Right ventricle myocardium superior (tissue), 1 donor: ENCODE measurements around the gene MBOAT1. TPM values are rescaled to one million over a fixed set of nuclear protein-coding genes. Genes with fewer than 3 reads are reported as not detected.

Experiments
- ATAC-seq: fragments of 200-7000 bp; cut with Tn5 transposase; one replicate; pipeline ENCODE4 v1.9.1; 2020; ENCODE audit warnings: mild to moderate bottlenecking; ENCODE audit not compliant: poor library complexity
- DNase-seq: peaks from one replicate; pipeline ENCODE4 v3.0.0-alpha.2; 2020
- intact Hi-C: fragments of 100-400 bp; cut with DNase I; formaldehyde crosslinking; loops from one replicate; pipeline ENCODE4 v1.11.2; 2022
- total RNA-seq: library from RNA; stranded (reverse); fragmentation: NEBNext Ultra II Directional; extraction: Animal tissue kit (Norgen Biotek cat#: 25700); gene quantifications from one replicate; pipeline ENCODE4 v1.2.1, GENCODE V29; 2021
- donor health status: DM: no; HTN: yes; CAD: no; lungs with severe emphysema.

The MBOAT1 gene
- total RNA-seq, 1 donor from 2014 or later, result 5.2 TPM

GRCh38 chr6:20086992-20087391 is 125.3 kb downstream of the MBOAT1 start:
- intact Hi-C loops, result no loop called here
- ATAC-seq, result no peak

GRCh38 chr6:20085817-20086216 is 126.5 kb downstream of the MBOAT1 start:
- ATAC-seq (no peak), DNase-seq (no peak)
- intact Hi-C loops, result no loop called here

More at GRCh38 chr6:20086992-20087391, 125.3 kb downstream of the MBOAT1 start:
- no peak for DNase-seq

DNA sequence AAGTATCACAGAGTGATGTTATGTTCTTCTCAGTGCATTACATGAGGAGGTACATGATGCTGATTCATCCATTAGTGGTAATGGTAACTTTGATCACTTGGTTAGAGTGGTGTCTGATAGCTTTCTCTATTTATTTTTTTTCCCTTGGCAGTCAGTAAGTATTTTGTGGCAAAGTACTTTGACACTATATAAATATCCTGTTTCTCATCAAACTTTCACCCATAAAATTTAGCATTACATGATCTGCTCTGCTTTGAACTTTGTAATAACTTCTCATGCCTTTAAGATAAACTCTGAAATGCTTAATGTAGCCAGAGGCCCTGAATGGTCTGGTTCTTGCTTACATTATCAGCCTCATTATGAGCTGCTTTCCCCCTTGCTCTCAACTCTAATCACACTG is 127.9 kb downstream of the MBOAT1 start:
- DNase-seq (no peak), ATAC-seq (no peak)
- intact Hi-C loops, result no loop called here

- DNase-seq (no peak), ATAC-seq (no peak)
- intact Hi-C loops, result no loop called here
Observed at GRCh38 chr6:20071998-20072397, 140.3 kb downstream of the MBOAT1 start.

DNA sequence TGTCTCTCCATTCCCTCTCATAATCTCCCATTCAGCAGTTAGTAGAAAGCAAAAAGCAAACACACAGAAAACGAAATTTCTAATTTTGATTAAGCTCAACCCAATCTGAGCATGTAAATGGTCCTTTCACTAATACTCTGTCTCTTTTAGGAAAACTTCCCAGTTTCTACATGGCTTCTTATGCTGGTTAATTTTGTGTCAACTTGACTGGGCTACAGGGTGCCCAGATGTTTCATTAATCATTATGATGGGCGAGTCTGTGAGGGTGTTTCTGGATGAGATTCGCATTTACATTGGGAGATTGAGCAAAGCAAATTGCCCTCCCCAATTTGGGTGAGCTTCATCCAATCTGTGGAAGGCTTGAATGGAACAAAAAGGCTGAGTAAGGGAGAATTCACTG is 142.2 kb downstream of the MBOAT1 start:
- ATAC-seq, result no peak
- no peak for DNase-seq
- intact Hi-C loops, result no loop called here

GRCh38 chr6:20069021-20069522 is 143.2 kb downstream of the MBOAT1 start:
- DNase-seq, result no peak
- ATAC-seq, result no peak
- intact Hi-C loops, result no loop called here

DNA sequence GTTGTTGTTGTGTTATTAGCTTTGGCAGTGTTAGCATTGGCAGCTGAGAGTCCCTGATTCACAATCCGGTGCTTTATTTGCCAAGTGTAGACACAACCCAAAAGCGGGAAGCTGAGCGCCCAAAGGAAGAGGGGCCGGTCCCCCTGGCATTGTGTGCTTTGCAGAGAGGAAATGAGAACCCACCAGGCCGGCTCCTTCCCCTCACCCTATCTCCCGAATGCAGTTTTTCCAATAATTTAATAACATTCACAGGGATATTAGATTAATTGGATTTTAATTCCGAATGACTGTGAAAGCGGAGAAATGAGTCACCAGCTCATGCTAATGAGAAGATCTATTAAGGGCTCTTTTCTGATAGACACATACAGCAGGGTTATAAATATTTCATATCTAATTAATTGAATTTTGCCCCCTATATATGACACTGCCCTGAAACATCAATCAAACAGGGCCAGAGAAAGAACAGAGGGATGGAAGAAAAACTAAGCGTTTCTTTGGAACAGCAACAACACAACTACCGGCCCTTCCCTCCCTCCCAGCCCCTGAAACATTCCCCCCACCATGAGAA is 143.8 kb downstream of the MBOAT1 start:
- intact Hi-C loops, result no loop called here
- ATAC-seq, result no peak
- no peak for DNase-seq

- intact Hi-C loops, result no loop called here
- ATAC-seq (no peak), DNase-seq (no peak)
Observed at GRCh38 chr6:20061952-20062351, 150.3 kb downstream of the MBOAT1 start.

GRCh38 chr6:20060252-20060651 is 152.0 kb downstream of the MBOAT1 start:
- intact Hi-C loops, result no loop called here
- DNase-seq (no peak), ATAC-seq (no peak)

DNA sequence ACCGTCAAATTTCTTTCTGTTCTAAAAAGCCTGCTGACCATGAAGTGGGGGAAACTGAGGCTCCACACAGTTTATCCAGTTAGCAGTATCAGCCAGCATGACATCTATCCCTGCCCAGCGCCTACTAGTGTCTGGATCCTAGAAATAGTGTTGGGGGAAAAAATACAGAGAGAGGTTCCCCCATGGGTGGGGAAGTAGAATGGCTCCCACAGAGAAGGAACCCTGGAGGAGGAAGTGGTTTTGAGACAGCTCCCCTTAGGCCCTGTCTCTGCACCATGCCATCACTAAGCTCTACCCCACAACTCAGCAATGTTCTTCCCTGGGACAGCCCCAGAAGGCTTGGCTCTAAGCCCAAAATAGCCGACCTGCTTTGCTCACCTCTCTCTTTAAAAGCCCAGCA is 153.4 kb downstream of the MBOAT1 start:
- DNase-seq (no peak), ATAC-seq (no peak)
- intact Hi-C loops, result loop anchor here (10.0 kb wide), 1 partner anchor 1464 kb away; no protein-coding TSS in a partner anchor

DNA sequence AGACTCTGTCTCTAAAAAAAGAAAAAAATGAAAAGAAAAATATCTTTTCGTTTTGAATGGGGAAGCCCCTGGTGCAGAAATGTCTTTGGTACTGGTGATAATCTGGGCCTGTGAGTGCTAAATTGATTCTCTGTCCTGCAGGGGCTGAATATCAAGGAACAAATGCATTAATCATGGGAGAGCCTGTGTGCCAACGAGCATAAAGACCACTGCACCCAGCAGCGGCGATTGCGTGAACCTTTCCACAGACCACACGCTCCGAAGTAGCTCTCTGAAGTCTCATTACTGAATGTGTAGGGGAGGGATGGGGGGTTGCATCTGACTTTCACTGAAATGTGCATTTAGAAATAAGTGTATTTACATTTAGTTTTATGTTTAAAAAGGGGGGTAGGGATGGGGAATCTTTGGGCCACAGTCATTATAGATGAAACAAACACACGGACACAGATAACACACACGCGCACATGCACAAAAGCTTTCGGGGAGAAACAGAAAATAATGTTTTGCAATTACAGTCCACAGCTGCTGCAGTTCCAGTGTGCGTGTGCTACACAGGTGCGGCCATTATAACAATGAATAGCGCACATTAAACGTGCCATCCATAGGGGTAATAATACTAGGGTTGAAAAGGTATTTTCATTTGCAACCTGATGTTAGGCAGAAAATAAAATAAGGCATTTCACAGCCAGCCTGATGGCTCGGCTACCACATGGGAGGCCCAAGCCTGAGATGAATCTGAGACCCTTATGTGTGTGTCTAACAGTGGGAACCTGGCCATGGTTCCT is 154.0 kb downstream of the MBOAT1 start:
- intact Hi-C loops, result loop anchor here (10.0 kb wide), 1 partner anchor 1464 kb away; no protein-coding TSS in a partner anchor
- DNase-seq, result no peak
- no peak for ATAC-seq

DNA sequence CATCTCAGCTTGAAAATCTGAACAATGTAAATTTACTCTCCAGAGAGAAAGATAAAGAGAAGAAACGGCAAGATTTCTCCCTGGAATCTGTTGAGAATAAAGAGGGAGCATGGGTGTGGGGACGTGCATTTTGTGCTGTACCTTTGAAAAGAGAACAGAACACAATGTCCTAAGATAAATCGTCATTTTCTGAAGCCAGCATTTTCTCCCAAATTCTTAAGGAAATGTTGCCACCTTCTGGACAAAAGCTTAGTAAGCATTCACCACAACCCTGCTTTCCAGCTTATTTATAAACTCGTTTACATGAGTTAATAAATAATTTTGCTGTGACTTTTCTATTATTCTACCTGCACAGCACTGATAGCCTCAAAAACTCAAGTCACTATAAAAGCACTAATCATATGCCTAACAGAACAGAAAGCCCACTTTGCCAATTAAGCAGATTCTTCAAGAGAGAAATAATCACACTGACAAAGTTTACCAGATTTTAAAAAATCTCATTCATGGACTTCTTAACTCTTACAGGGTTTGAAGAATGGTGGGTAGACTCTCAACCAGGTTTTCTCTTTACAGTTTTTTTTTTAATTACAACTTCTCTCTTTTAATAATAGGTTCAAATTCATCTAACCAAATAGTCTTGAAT is 155.8 kb downstream of the MBOAT1 start:
- peak; percentile 46 for ATAC-seq
- intact Hi-C loops, result loop anchor here (10.0 kb wide), 1 partner anchor 1462 kb away; no protein-coding TSS in a partner anchor

DNA sequence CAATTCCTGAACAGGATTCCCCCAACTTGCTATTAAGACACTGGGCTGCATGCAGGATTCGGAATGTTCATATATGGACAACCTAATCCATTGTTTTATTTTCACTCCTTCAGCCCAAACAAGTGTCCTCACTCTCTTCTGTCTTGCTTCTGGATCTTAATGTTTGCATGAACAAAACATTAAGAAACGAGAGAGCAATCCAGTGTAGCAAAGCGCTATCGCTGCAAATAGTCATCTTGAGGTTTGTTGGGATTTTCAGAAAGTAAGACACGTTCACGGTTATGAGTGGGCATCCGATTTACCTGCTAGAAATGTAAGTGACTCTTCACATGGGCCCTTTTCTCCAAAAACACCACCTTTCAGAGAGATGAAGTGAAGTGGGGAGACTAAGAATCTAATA is 156.4 kb downstream of the MBOAT1 start:
- intact Hi-C loops, result loop anchor here (10.0 kb wide), 1 partner anchor 1461 kb away; no protein-coding TSS in a partner anchor
- ATAC-seq, result no peak

More for the DNA sequence above, 155.8 kb downstream of the MBOAT1 start:
- no peak for DNase-seq

More for the DNA sequence above, 156.4 kb downstream of the MBOAT1 start:
- DNase-seq, result no peak

Other genes starting within 250 kb of the MBOAT1 start
- gene E2F3, start 189.4 kb upstream of the MBOAT1 start, total RNA-seq, result 6.5 TPM